UCSD-AML1 (cell line): ENCODE data around the gene NCLN.
"Not testable (repeated sequence)": the region's sequence is repeated elsewhere in the genome, so short reads cannot be mapped to it uniquely, and the experiment has no call there.

ENCODE experiments used
- DNase-seq: peaks from one replicate; lab custom pipeline; 2025; ENCODE audit not compliant: unreplicated experiment; lab: John Stamatoyannopoulos, UW

Gene NCLN

DNA sequence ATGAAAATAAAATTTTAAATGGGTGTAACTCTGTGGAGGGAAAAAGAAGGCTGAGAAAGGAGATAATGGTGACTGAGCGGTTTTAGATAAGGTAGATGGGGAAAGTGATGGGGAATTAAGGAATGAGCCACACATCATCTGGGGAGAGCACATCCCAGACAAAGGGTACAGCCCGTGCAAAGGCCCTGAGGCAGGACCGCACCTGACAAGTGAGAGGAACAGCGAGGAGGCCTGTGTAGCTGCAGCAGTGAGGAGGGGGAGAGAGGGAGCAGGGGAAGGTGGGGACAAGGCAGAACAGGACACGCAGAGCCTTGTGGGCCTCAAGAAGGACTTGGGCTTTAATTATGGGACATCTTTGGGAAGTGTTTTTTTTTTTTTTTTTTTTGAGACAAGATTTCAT is 37.0 kb downstream of the NCLN start:
- no peak for DNase-seq

DNA sequence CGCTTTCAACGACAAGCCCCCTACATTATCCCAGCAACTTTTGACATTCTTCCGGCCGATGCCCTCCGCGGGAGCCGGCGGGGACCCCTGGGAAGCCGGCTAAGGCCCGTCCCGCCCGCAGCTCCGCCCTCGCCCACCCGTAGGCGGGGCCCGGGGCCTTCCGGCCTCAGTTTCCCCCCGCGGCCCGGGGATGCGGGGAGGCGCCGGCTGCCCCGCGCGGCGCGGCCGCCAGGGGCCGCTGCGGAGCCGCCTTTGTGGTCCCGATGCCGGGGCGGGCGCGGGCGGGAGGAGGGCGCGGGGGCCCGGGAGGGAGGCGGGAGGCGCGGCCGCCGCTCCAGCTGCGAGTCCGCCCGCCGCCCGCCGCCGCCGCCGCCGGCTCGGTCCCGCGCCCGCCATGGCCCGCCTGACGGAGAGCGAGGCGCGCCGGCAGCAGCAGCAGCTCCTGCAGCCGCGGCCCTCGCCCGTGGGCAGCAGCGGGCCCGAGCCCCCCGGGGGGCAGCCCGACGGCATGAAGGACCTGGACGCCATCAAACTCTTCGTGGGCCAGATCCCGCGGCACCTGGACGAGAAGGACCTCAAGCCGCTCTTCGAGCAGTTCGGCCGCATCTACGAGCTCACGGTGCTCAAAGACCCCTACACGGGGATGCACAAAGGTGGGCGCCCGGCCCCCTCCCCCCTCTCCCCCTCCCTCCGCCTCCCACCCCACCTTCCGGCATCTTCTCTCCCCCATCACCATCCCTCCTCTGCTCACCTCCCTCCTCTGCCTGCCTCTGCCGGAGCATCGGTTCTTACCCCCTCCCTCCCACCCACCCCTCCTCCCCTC is 38.8 kb downstream of the NCLN start, which contains the start of gene CELF5:
Gene CELF5, plus strand, starts transcription at position 316 of the 823 bp plus-strand sequence. Its CDS starts 79 bp downstream, at position 395.
- peak; percentile 26 for DNase-seq

GRCh38 chr19:3225169-3225485 is 39.4 kb downstream of the NCLN start:
- no peak for DNase-seq

GRCh38 chr19:3225677-3226093 is 40.0 kb downstream of the NCLN start:
- DNase-seq: no peak

DNA sequence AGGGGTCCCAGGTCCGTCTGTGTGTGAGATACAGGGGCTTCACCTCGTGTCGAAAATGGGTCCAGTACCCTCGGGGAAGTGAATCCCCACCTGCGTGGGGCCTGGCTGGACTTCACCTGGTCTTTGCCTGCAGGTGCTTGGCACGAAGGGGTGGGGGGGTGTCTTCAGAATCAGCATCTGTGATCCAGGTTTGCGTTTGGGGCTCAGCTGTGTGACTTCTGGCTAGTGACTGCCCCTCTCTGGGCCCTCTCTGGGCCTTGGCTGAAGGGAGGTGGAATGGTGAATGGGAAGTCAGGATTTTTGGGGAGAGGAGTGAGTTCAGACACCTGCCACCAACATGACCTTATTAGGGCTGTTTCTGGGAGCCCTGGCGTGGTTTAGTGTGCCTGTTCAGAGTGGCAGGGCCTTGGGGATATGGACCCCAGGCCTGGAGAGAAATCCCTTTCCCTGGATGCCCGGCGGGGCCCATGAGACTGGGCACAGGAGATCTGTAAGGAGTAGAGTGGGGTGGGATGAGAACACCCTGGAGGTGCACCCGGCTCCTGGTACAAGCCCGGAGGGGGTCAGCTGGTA is 41.4 kb downstream of the NCLN start:
- DNase-seq: no peak

GRCh38 chr19:3229346-3229743 is 43.6 kb downstream of the NCLN start:
- DNase-seq: no peak

GRCh38 chr19:3229888-3230496 is 44.3 kb downstream of the NCLN start:
- no peak for DNase-seq

DNA sequence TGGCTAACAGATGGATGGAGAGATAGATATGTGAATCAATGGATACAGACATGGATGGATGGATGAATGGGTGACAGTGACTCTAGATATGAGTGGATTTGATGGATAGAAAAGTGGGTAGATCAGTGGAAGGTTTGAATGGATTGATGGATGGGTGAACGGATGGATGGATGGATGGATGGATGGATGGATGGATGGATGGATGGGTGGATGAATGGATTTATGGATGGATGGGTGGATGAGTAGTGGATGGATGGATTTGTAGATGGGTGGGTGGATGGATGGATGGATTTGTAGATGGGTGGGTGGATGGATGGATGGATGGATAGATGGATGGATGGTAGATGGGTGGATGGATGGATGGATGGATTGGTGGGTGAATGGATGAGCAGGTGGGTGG is 45.6 kb downstream of the NCLN start:
- no peak for DNase-seq

- DNase-seq: no peak
Measured at GRCh38 chr19:3233116-3233515, 47.4 kb downstream of the NCLN start.

GRCh38 chr19:3233831-3234230 is 48.1 kb downstream of the NCLN start:
- DNase-seq: no peak

DNA sequence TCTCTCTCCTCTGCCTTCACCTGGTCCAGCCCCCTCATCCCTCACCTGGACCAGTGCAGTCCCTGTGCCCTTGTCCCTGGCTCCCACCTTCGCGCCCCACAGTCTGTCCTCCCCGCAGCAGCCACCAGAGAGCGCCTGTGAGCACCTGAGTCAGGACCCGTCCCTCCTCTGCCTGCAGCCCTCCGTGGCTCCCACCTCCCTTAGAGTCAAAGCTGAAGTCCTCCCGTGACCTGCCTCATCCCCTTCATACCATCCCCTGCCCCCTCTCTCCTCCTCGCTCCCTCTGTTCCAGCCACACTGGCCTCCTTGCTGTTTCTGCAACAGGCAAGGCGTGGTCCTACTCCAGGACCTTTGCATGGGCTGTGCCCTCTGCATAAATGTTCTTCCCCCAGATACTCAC is 49.1 kb downstream of the NCLN start:
- no peak for DNase-seq

DNA sequence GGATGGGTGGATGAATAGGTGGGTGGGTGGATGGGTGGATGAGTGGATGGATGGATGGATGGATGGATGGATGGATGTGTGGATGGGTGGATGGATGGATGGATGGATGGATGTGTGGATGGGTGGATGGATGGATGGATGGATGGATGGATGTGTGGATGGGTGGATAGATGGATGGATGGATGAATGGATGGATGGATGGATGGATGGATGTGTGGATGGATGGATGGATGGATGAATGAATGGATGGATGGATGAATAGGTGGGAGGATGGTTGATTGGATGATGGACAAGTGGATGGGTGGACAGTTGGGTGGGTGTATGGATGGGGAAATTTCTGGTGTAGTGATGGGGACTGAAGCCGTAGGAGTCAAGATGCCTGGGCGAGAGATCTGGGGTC is 49.9 kb downstream of the NCLN start:
- not testable (repeated sequence) for DNase-seq

DNA sequence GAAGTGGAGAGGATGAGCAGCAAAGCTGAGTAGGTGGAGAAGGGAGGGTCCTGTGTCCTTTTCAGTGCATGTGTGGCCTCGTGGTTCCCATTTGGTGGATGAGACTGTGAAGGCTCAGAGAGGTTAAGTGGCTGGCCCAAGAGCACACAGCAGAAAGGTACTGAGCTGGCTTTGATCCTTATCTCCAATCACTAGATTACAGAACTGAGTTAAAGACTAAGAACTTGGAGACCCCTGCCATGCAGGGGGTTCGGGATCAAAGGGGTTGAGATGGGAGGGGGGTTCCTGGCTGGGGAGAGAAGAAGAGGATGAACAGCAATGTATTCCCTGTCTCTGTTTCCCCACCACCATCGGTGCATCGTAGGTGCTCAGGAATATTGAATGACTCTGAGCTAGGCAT is 50.5 kb downstream of the NCLN start:
- no peak for DNase-seq

DNA sequence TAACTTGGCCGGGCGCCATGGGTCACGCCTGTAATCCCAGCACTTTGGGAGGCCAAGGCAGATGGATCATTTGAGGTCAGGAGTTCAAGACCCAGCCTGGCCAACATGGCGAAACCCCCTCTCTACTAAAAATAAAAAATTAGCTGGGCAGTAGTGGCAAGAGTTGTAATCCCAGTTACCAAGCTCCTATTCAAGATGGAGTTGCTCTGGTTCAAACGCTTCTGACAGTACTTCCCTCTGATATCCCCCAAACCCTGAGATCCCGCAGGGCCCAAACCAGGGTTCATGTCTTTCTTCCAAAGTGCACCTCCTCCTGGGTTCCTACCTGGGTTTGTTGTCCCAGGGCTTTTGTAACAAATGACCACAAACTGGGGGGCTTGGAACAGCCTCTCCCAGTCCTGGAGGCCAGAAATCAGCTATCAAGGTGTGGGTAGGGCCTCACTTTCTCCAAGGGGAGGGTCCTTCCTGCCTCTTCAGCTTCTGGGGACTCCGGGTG is 52.4 kb downstream of the NCLN start:
- no peak for DNase-seq

DNA sequence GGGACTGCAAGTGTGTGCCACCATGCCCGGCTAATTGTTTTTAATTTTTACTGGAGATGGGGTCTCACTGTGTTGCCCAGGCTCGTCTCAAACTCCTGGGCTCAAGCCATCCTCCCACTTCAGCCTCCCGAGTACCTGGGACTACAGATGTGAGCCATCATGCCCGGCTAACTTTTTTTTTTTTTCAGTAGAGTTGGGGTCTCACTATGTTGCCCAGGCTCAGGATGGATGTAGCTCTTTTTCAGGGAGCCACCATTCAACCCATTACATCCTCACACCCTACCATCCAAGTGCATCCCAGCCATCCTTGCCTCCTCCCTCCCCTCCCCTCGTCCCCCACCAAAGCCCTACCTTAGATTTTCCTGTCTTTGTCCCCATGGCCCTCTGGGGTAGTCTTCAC is 53.6 kb downstream of the NCLN start:
- no peak for DNase-seq

GRCh38 chr19:3243819-3244700 is 58.3 kb downstream of the NCLN start:
- DNase-seq: peak; percentile 55

DNA sequence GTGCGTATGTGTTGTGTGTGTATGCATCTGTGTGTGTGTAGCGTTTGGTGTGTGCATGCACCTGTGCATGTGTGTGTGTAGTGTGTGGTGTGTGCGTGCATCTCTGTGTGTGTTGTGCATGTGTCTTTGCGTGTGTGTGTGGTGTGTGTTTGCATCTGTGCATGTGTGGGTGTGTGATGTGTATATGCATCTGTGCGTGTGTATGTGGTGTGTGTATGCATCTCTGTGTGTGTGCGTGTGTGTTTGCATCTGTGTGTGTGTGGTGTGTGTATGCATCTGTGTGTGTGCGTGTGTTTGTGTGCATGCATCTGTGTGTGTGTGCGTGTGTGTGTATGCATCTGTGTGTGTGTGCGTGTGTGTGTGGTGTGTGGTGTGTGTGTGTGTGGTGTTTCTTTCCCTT is 59.3 kb downstream of the NCLN start:
- no peak for DNase-seq

GRCh38 chr19:3248728-3249326 is 63.1 kb downstream of the NCLN start:
- DNase-seq: no peak

DNA sequence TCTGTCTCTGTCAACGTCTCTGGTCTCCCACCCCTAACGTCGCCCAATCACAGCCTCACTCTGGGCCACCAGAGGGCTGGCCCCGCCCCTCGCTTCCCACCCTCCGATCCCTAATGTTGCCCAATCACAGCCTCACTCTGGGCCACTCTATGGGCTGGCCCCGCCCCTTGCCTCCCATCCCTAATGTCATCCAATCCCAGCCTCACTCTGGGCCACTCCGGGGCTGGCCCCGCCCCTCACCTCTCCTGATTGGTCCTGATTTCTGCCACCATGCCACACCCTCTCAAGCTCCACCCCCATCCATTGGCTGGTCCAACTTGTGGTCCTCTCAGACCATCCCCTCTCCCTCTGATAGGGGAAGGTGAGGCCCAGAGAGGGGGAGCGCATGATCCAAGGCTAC is 63.7 kb downstream of the NCLN start:
- no peak for DNase-seq

DNA sequence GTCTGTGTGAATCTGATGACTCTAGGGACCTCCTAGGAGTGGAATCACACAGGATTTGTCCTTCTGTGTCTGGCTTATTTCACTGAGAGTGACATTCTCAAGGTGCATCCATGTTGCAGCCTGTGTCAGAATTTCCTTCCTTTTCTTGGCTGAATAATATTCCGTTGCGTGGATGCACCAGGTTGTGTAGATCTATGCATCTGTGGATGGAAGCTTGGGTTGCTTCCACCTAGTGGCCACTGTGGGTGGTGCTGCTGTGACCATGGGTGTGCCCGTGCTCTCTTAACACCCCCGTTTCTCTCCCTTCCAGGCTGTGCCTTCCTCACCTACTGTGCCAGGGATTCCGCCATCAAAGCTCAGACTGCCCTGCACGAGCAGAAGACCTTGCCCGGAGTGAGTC is 64.9 kb downstream of the NCLN start:
- peak; percentile 27 for DNase-seq

DNA sequence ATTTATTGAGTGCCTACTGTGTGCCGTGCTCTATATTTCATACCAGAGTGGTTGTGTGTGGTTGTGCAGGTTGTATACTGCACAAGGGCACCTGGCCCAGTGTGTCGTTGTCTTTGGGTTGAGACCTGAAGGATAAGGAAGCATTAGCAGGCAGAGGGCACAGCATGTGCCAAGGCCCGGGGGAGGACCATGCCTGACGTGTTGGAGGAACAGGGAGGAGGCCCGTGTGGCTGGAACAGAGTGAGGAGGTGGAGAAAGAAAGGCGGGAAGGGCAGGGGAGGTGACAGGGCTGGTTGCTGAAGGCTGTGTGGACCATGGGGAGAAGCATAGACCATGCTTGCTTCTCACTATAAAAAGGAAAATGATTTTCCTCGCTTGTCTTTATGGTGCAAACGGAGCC is 65.5 kb downstream of the NCLN start:
- DNase-seq: no peak
